ENCODE results near the gene EIF2B4. TPM values are rescaled to one million over a fixed set of nuclear protein-coding genes. Genes with fewer than 3 reads are reported as not detected.

The EIF2B4 gene
- total and polyA plus RNA-seq, 4 donors: 10.5 to 25.8 (median 20.8) TPM

- H3K4me3 ChIP-seq (ENCODE audit: low read depth in 1 of 3, low read length in 3 of 3): peak overlapping the region; percentile 79 to 94 (median 84)
- WGBS: 17% methylated on average over 5 of the region's 5 CpGs
Measured at GRCh38 chr2:27323596-27324285, 46.4 kb downstream of the EIF2B4 start.

DNA sequence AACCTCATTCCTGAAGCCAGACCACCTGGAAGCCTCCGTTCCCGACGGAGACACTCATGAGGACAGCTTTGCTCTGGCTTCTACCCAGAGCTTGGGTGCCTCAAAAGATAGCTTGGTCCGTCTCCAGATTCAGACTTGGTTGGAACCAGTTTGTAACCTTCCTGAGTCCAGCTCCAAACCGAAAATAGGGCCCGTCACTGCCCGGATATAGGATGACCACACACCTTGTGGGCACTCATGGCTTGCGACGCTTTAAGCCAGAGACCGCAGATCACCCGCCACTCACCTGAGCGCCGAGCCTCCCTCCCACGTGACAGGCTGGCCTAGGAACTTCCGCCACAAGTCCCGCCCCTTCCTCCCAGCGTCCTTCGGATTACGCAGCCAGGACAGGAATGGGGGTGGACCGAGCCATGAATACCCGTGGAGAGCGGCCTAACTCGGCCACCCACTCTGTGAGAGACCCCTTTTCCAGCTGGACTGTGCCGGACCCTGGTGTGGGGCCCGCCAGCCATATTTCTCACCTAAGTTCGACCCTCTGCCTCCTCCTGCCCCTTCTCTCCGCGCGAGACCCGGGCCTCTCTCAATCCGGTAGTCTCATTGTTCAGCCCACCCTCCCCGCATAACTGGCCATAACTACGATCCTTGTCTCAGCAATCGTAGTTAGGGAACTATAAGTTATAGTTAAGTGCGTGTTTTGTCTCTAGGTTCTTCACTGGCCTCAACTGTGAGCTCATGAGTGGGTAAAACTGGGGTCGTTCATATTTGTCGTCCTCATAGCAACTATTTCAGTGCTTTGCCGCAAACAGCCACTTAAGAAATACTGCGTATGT is 47.2 kb downstream of the EIF2B4 start, which contains the start of gene MPV17:
Gene MPV17, minus strand, starts transcription at position 332 of the 830 bp plus-strand sequence. CDS start 580 bp downstream, outside the sequence.
- DNase-seq (ENCODE audit: low spot score): peak; percentile 90
- H3K4me3 ChIP-seq (ENCODE audit: low read depth in 1 of 3, low read length in 3 of 3): peak within 1 kb of the TSS; percentile 79 to 94 (median 84)
- peak within 1 kb of the TSS; percentile 94 to 95 for H3K27ac ChIP-seq (ENCODE audit: low read depth in 1 of 2, low read length in 2 of 2)
- H3K9ac ChIP-seq (ENCODE audit: low read depth in 1 of 2, low read length in 2 of 2): peak within 1 kb of the TSS; percentile 89 to 98
- H3K4me1 ChIP-seq (ENCODE audit: control insufficient read depth in 4 of 4, insufficient read depth in 4 of 4, low read length in 3 of 4): peaks cover 5 to 22% (median 15%) of the 10 kb centered on the region in 4 donors
- under 1% methylated on average over 39 of the region's 39 CpGs for WGBS
- H3K27me3 ChIP-seq (ENCODE audit: control insufficient read depth in 4 of 4, insufficient read depth in 4 of 4, low read length in 3 of 4): no peaks in the 10 kb centered on the region
- H3K36me3 ChIP-seq (ENCODE audit: control insufficient read depth in 4 of 4, insufficient read depth in 3 of 4, low read depth in 1 of 4, low read length in 3 of 4): peaks cover 6 to 19% (median 16%) of the 10 kb centered on the region in 4 donors
- no peaks in the 10 kb centered on the region for H3K9me3 ChIP-seq (ENCODE audit: control insufficient read depth in 4 of 4, low read length in 3 of 4)
- TF ChIP-seq GABPA (IDR thresholded peaks at IDR 0.05 in 1 of 2, conservative IDR thresholded peaks at IDR 0.05 in 1 of 2) (peak; percentile 73 to 95), JUND (IDR thresholded peaks at IDR 0.05) (peak in 1 of 2 donors; percentile 11), REST (IDR thresholded peaks at IDR 0.05) (peak; percentile 59), HNF4A (conservative IDR thresholded peaks at IDR 0.05) (no peak), CTCF (IDR thresholded peaks at IDR 0.05; ENCODE audit: low read depth, low read length, missing input control) (no peak), TAF1 (conservative IDR thresholded peaks at IDR 0.05) (no peak), HNF4G (IDR thresholded peaks at IDR 0.05) (no peak), RAD21 (IDR thresholded peaks at IDR 0.05) (no peak), MAX (IDR thresholded peaks at IDR 0.05) (peak; percentile 31), SP1 (IDR thresholded peaks at IDR 0.05) (peak; percentile 47), FOXA2 (IDR thresholded peaks at IDR 0.05) (no peak), EGR1 (IDR thresholded peaks at IDR 0.05; ENCODE audit: low read depth in 2 of 2) (no peak), RXRA (IDR thresholded peaks at IDR 0.05) (no peak), YY1 (IDR thresholded peaks at IDR 0.05) (peak; percentile 87), ZBTB33 (IDR thresholded peaks at IDR 0.05) (peak; percentile 37)

More at GRCh38 chr2:27323596-27324285, 46.4 kb downstream of the EIF2B4 start:
- peak overlapping the region; percentile 89 to 98 for H3K9ac ChIP-seq (ENCODE audit: low read depth in 1 of 2, low read length in 2 of 2)
- no peak for DNase-seq (ENCODE audit: low spot score)
- H3K4me1 ChIP-seq (ENCODE audit: control insufficient read depth in 4 of 4, insufficient read depth in 4 of 4, low read length in 3 of 4): peaks cover 5 to 22% (median 15%) of the 10 kb centered on the region in 4 donors
- H3K27ac ChIP-seq (ENCODE audit: low read depth in 1 of 2, low read length in 2 of 2): peak overlapping the region; percentile 94 to 95
- no peak for TF ChIP-seq CTCF (IDR thresholded peaks at IDR 0.05; ENCODE audit: low read depth, low read length, missing input control)
- TF ChIP-seq MAX (IDR thresholded peaks at IDR 0.05): no peak
- no peak for TF ChIP-seq YY1 (IDR thresholded peaks at IDR 0.05)
- H3K27me3 ChIP-seq (ENCODE audit: control insufficient read depth in 4 of 4, insufficient read depth in 4 of 4, low read length in 3 of 4): no peaks in the 10 kb centered on the region
- peaks cover 6 to 25% (median 24%) of the 10 kb centered on the region in 4 donors for H3K36me3 ChIP-seq (ENCODE audit: control insufficient read depth in 4 of 4, insufficient read depth in 3 of 4, low read depth in 1 of 4, low read length in 3 of 4)
- H3K9me3 ChIP-seq (ENCODE audit: control insufficient read depth in 4 of 4, low read length in 3 of 4): no peaks in the 10 kb centered on the region
